ENCODE measurements around the gene SELENOF.
A peak's percentile ranks its signal among the peaks of the same experiment; 100 is the strongest.
"Not testable (repeated sequence)": the region's sequence is repeated elsewhere in the genome, so short reads cannot be mapped to it uniquely, and the experiment has no call there.

SELENOF gene

GRCh38 chr1:86856196-86856595, 57.7 kb downstream of the SELENOF start:
- no peak for DNase-seq

- no peak for DNase-seq
Measured at GRCh38 chr1:86854352-86854751, 59.6 kb downstream of the SELENOF start.

GRCh38 chr1:86852782-86853408, 61.0 kb downstream of the SELENOF start:
- no peak for DNase-seq

GRCh38 chr1:86852289-86852688, 61.6 kb downstream of the SELENOF start:
- DNase-seq, result no peak

GRCh38 chr1:86849756-86850155, 64.2 kb downstream of the SELENOF start:
- no peak for DNase-seq

GRCh38 chr1:86848654-86849053, 65.3 kb downstream of the SELENOF start:
- DNase-seq, result no peak

GRCh38 chr1:86846164-86846647, 67.7 kb downstream of the SELENOF start:
- DNase-seq, result no peak

- DNase-seq, result no peak
Measured at GRCh38 chr1:86845514-86845913, 68.4 kb downstream of the SELENOF start.

- no peak for DNase-seq
Measured at GRCh38 chr1:86841116-86841515, 72.8 kb downstream of the SELENOF start.

GRCh38 chr1:86833461-86834215, 80.3 kb downstream of the SELENOF start:
- peak; percentile 92 for DNase-seq

- DNase-seq, result no peak
Measured at GRCh38 chr1:86832433-86832832, 81.5 kb downstream of the SELENOF start.

- DNase-seq, result no peak
Measured at GRCh38 chr1:86829321-86829720, 84.6 kb downstream of the SELENOF start.

GRCh38 chr1:86828024-86828423, 85.9 kb downstream of the SELENOF start:
- no peak for DNase-seq

- no peak for DNase-seq
Measured at GRCh38 chr1:86826856-86827255, 87.1 kb downstream of the SELENOF start.

GRCh38 chr1:86825319-86825718, 88.6 kb downstream of the SELENOF start:
- DNase-seq, result no peak

GRCh38 chr1:86823821-86824500, 90.0 kb downstream of the SELENOF start:
- DNase-seq, result peak; percentile 67

- no peak for DNase-seq
Measured at GRCh38 chr1:86823386-86823785, 90.5 kb downstream of the SELENOF start.

GRCh38 chr1:86822459-86822858, 91.5 kb downstream of the SELENOF start:
- no peak for DNase-seq

- no peak for DNase-seq
Measured at GRCh38 chr1:86821956-86822355, 92.0 kb downstream of the SELENOF start.

- DNase-seq, result not testable (repeated sequence)
Measured at GRCh38 chr1:86819970-86820369, 94.0 kb downstream of the SELENOF start.

- not testable (repeated sequence) for DNase-seq
Measured at GRCh38 chr1:86817246-86817826, 96.6 kb downstream of the SELENOF start.

GRCh38 chr1:86814118-86814517, 99.8 kb downstream of the SELENOF start:
- not testable (repeated sequence) for DNase-seq

Measured in NCI-H146 (cell line).